Measurements from ENCODE around the gene RAI1. TPM values are rescaled to one million over a fixed set of nuclear protein-coding genes. Genes with fewer than 3 reads are reported as not detected.
A peak's percentile ranks its signal among the peaks of the same experiment; 100 is the strongest.

Gene RAI1
- total and polyA plus RNA-seq, 9 donors, result 1.5 to 57.7 (median 35.3) TPM

DNA sequence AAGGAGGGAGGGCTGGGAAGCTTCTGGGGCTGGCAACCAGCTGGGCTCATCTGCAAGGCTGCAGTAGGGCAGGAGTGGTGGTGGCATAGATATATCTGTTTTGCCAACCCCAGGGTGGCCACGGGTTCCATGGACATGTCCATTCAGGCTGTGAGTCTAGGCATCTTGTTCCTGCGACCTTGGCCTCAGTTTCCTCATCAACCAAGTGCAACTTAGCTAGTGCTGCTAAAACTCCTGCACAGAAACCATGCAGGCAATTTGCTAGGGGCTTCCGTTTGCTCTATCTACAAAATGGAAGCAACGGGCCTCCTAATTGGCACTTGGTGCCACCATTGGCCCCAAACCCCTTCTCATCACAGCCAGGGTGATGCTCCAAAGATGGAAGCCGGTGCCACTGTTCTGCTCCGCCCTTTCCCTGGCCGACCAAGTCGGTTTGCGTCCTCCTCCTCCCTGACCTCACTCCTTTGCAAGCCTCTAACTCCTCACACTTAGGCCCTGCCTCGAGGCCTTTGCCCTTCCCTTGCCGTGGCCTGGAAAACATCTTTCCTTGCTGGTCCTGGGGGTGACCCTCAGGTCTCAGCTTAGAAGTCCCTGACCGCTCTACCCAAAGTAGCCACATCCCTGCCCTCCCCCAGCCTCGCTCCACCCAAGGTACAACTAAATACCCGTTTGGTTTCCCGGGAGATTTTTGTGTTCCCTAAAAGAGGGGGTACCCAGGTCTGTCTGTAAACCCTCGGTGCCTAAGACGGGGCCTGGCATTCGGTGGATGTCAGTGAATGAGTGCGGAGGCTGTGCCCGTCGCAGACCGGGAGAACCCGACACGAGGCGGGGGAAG is 154.4 kb downstream of the RAI1 start:
- TF ChIP-seq POLR2A (IDR thresholded peaks at IDR 0.05), result no peak
- peak in 1 of 3 donors; percentile 5 for TF ChIP-seq CTCF (IDR thresholded peaks at IDR 0.05)
- H3K27me3 ChIP-seq, result no peaks in the 10 kb centered on the region
- H3K4me1 ChIP-seq (ENCODE audit: insufficient read depth), result peaks cover 23% of the 10 kb centered on the region
- 20 to 26% (median 22%) methylated on average over 25 of the region's 25 CpGs for WGBS, 3 donors
- H3K27ac ChIP-seq, result peak overlapping the region; percentile 91 to 99
- H3K36me3 ChIP-seq, result no peaks in the 10 kb centered on the region
- DNase-seq, result peak in 1 of 5 donors; percentile 34
- intact Hi-C loops (cut with DNase I), result no loop called here
- H3K9me3 ChIP-seq, result no peaks in the 10 kb centered on the region
- H3K4me3 ChIP-seq, result peak overlapping the region; percentile 76

GRCh38 chr17:17836250-17836817 is 155.1 kb downstream of the RAI1 start:
- no peaks in the 10 kb centered on the region for H3K9me3 ChIP-seq
- peaks cover 23% of the 10 kb centered on the region for H3K4me1 ChIP-seq (ENCODE audit: insufficient read depth)
- no peaks in the 10 kb centered on the region for H3K27me3 ChIP-seq
- TF ChIP-seq POLR2A (IDR thresholded peaks at IDR 0.05) (peak; percentile 91), EP300 (IDR thresholded peaks at IDR 0.05) (peak; percentile 65), CTCF (IDR thresholded peaks at IDR 0.05) (no peak)
- no peaks in the 10 kb centered on the region for H3K36me3 ChIP-seq
- 0 to 1% (median 1%) methylated on average over 24 to 69 of the region's 69 CpGs for WGBS, 3 donors
- intact Hi-C loops (cut with DNase I), result no loop called here
- peak overlapping the region; percentile 91 to 99 for H3K27ac ChIP-seq
- H3K4me3 ChIP-seq, result peak overlapping the region; percentile 76
- peak; percentile 97 to 99 (median 98) for DNase-seq

DNA sequence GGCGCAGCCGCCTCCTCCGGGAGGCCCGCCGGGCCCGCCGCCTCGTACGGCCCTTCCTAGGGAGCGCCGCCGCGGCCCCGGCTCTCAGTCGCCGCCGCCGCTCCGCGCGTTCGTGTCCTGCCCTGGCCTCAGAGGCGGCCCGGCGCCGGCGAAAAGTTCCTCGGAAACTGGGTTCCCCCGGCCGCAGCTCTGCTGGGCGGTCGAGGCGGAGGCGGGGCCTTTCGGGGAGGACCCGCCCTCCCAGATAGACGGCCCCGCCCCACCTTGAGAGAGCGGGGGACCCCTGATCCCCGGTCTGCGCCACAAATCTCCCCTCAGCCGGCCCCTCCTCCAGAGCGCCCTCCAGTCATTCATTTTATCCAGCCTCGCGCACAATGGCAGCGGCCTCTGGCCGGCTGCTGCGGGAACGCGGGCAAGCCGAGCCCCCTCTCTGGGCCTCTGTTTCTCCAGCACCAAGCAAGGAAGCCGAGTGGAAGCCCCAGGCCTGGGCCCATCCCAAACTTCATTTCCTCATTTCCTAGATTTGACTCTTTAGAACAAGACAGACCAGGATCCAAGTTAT is 155.6 kb downstream of the RAI1 start, which contains the start of gene SREBF1:
SREBF1 (minus strand) TSS at position 169 of the 562 bp plus-strand sequence. CDS start 169 bp downstream, outside the sequence.
- H3K36me3 ChIP-seq, result no peaks in the 10 kb centered on the region
- no peak for TF ChIP-seq CTCF (IDR thresholded peaks at IDR 0.05)
- no peak for TF ChIP-seq POLR2A (IDR thresholded peaks at IDR 0.05)
- TF ChIP-seq EP300 (IDR thresholded peaks at IDR 0.05), result no peak
- WGBS, 3 donors, result 5 to 10% (median 7%) methylated on average over 45 to 52 of the region's 52 CpGs
- no peaks in the 10 kb centered on the region for H3K9me3 ChIP-seq
- peak within 1 kb of the TSS; percentile 76 for H3K4me3 ChIP-seq
- peak; percentile 63 to 80 (median 70) for DNase-seq
- intact Hi-C loops (cut with DNase I), result no loop called here
- H3K4me1 ChIP-seq (ENCODE audit: insufficient read depth), result peaks cover 23% of the 10 kb centered on the region
- peak within 1 kb of the TSS; percentile 91 to 99 for H3K27ac ChIP-seq
- H3K27me3 ChIP-seq, result no peaks in the 10 kb centered on the region

- peak overlapping the region; percentile 91 to 99 for H3K27ac ChIP-seq
- WGBS, 3 donors, result 50 to 80% (median 72%) methylated on average over 3 of the region's 3 CpGs
- no peaks in the 10 kb centered on the region for H3K27me3 ChIP-seq
- H3K9me3 ChIP-seq, result no peaks in the 10 kb centered on the region
- intact Hi-C loops (cut with DNase I), result no loop called here
- TF ChIP-seq CTCF (IDR thresholded peaks at IDR 0.05) (no peak), EP300 (IDR thresholded peaks at IDR 0.05) (no peak), POLR2A (IDR thresholded peaks at IDR 0.05) (no peak)
- H3K36me3 ChIP-seq, result no peaks in the 10 kb centered on the region
- peaks cover 26% of the 10 kb centered on the region for H3K4me1 ChIP-seq (ENCODE audit: insufficient read depth)
- peak in 4 of 5 donors; percentile 33 to 58 (median 40) for DNase-seq
- peak overlapping the region; percentile 76 for H3K4me3 ChIP-seq
Measured at GRCh38 chr17:17837380-17837821, 156.1 kb downstream of the RAI1 start.

Measured in ovary (tissue), 9 donors.